Neural crest cell (in vitro differentiated cells): ENCODE data around the gene TEDC1. TPM values are rescaled to one million over a fixed set of nuclear protein-coding genes. Genes with fewer than 3 reads are reported as not detected.

Experiments used
- DNase-seq: peaks from one replicate; pipeline ENCODE4 v3.0.0; 2021; ENCODE audit warnings: low read depth, mixed read lengths, low spot score
- H3K27ac Mint-ChIP-seq: one replicate; pipeline ENCODE4 v1.8.0; 2021; ENCODE audit warnings: mild to moderate bottlenecking, mixed read lengths; ENCODE audit not compliant: unreplicated experiment
- H3K27me3 Mint-ChIP-seq: 2 replicates; pipeline ENCODE4 v1.8.0; 2021; ENCODE audit warnings: low read depth, mild to moderate bottlenecking, mixed read lengths
- H3K36me3 Mint-ChIP-seq: 2 replicates; pipeline ENCODE4 v1.8.0; 2021; ENCODE audit warnings: low read depth, mild to moderate bottlenecking, mixed read lengths
- H3K4me1 Mint-ChIP-seq: 2 replicates; pipeline ENCODE4 v1.8.0; 2021; ENCODE audit warnings: mixed read lengths
- H3K4me3 Mint-ChIP-seq: one replicate; pipeline ENCODE4 v1.8.0; 2021; ENCODE audit warnings: mild to moderate bottlenecking, mixed read lengths
- H3K9me3 Mint-ChIP-seq: 2 replicates; pipeline ENCODE4 v1.8.0; 2021; ENCODE audit warnings: mixed read lengths
- total RNA-seq: library from RNA; stranded (reverse); gene quantifications from 2 replicates; pipeline ENCODE4 v1.2.1, GENCODE V29; 2021
- TF ChIP-seq, protein P1 (sequence below): fragments of 200-600 bp; sonication (generic); conservative IDR thresholded peaks from 2 replicates; pipeline ENCODE4 v1.5.0; 2021; ENCODE audit warnings: antibody characterized with exemption, mild to moderate bottlenecking

TEDC1 gene
- total RNA-seq, 1 donor from 2014 or later = 44.9 TPM

DNA sequence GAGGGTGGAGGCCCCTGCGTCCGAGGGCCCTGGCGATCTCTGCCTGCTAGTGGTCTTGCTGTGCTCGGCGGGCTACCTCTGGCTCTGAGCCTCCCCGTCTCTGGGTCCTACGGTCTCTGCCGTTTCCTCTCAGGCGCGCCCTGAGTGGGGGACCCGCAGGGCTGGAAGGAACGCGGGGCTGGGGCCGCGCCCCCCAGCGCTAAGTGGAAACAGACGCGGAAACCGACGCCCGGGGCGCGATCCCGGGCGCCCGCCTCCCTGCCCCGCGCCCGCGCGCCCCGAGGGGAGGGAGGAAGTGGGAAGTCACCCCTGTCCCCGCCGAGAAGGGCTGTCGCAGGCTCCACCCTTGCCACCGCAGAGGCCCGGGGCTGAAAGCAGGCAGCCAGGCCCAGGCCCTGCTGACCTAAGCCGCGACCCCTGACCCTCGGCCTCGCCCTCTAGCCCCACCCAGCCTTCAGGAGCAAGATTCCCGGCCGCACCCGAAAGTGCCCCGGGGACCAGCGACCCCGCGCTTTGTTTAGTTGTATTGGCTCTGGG, 3.5 kb upstream of the TEDC1 start:
- no peak for DNase-seq
- Mint-ChIP-seq H3K4me1 (peaks cover 16% of the 10 kb centered on the region), H3K4me3 (peak overlapping the region; percentile 59), H3K36me3 (no peaks in the 10 kb centered on the region), H3K27ac (no peak overlapping the region), H3K9me3 (no peaks in the 10 kb centered on the region), H3K27me3 (peaks cover 50% of the 10 kb centered on the region)
- TF ChIP-seq, protein P1, sequence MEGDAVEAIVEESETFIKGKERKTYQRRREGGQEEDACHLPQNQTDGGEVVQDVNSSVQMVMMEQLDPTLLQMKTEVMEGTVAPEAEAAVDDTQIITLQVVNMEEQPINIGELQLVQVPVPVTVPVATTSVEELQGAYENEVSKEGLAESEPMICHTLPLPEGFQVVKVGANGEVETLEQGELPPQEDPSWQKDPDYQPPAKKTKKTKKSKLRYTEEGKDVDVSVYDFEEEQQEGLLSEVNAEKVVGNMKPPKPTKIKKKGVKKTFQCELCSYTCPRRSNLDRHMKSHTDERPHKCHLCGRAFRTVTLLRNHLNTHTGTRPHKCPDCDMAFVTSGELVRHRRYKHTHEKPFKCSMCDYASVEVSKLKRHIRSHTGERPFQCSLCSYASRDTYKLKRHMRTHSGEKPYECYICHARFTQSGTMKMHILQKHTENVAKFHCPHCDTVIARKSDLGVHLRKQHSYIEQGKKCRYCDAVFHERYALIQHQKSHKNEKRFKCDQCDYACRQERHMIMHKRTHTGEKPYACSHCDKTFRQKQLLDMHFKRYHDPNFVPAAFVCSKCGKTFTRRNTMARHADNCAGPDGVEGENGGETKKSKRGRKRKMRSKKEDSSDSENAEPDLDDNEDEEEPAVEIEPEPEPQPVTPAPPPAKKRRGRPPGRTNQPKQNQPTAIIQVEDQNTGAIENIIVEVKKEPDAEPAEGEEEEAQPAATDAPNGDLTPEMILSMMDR = no peak

DNA sequence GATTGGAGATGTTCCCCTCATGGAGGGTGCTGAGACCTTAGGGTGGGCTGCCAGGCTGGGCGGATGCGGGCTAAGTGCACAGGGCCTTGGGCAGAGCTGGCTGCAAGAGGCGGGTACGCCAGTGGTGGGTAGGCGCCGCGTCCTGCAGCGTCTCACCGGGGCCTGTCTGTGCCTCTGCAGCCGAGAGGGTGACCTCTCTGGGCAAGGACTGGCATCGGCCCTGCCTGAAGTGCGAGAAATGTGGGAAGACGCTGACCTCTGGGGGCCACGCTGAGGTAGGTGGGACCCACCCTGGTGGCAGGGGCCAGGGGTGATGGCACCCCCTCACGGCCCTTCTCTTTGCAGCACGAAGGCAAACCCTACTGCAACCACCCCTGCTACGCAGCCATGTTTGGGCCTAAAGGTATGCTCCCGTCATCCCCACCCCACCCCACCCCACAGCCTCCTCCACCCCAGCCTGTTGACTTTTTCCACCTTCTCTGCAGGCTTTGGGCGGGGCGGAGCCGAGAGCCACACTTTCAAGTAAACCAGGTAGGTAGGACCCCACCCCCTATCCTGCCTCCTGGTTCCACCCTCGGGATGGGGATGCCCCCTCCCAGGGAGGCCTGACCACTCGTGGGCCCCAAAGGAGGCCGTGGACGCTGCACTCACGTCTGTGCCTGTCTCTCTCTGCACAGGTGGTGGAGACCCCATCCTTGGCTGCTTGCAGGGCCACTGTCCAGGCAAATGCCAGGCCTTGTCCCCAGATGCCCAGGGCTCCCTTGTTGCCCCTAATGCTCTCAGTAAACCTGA, 2.9 kb upstream of the TEDC1 start:
- H3K27me3 Mint-ChIP-seq = peaks cover 50% of the 10 kb centered on the region
- peak overlapping the region; percentile 59 for H3K4me3 Mint-ChIP-seq
- H3K9me3 Mint-ChIP-seq = no peaks in the 10 kb centered on the region
- DNase-seq = no peak
- H3K36me3 Mint-ChIP-seq = no peaks in the 10 kb centered on the region
- no peak overlapping the region for H3K27ac Mint-ChIP-seq
- H3K4me1 Mint-ChIP-seq = peaks cover 16% of the 10 kb centered on the region
- TF ChIP-seq, protein P1 = no peak

DNA sequence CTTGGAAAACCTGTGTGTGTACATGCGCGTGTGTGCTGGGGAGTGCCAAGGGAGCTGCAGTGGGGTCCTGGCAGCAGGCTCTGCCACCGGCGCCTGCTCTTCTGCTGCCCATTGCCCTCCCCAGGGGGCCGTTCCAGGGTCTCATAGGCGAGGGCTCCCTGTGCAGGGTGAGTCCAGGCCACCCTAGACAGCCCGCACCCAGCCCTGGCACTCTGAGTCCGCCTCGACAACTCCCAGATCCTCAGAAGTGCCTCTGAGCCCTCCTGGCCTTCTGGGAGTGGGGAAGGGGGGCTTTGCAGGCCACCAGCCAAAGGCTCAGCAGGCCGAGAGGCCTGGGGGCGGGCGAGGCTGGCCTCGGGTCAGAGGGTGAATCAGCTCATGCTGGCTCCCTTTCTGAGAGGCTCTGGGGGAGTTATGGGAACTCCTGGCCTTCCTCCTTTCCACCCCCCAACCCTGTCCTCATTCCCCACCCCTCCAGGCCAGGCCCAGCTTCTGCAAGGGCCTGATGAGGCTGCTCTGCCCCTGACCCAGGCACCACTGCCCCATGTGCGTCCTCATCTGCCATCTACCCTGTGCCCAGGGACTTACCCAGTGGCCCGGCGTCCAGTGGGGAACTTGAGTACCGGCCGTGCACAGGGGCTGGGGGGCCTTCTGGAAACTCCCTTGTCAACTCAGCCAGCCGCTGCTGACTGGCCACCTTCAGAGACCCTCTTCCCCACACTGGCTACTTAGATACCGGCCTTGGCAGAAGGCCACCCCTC, 2.1 kb upstream of the TEDC1 start:
- peak overlapping the region; percentile 83 for H3K4me3 Mint-ChIP-seq
- DNase-seq = no peak
- no peaks in the 10 kb centered on the region for H3K36me3 Mint-ChIP-seq
- no peak overlapping the region for H3K27ac Mint-ChIP-seq
- TF ChIP-seq, protein P1 = no peak
- peaks cover 16% of the 10 kb centered on the region for H3K4me1 Mint-ChIP-seq
- H3K9me3 Mint-ChIP-seq = no peaks in the 10 kb centered on the region
- H3K27me3 Mint-ChIP-seq = peaks cover 50% of the 10 kb centered on the region

DNA sequence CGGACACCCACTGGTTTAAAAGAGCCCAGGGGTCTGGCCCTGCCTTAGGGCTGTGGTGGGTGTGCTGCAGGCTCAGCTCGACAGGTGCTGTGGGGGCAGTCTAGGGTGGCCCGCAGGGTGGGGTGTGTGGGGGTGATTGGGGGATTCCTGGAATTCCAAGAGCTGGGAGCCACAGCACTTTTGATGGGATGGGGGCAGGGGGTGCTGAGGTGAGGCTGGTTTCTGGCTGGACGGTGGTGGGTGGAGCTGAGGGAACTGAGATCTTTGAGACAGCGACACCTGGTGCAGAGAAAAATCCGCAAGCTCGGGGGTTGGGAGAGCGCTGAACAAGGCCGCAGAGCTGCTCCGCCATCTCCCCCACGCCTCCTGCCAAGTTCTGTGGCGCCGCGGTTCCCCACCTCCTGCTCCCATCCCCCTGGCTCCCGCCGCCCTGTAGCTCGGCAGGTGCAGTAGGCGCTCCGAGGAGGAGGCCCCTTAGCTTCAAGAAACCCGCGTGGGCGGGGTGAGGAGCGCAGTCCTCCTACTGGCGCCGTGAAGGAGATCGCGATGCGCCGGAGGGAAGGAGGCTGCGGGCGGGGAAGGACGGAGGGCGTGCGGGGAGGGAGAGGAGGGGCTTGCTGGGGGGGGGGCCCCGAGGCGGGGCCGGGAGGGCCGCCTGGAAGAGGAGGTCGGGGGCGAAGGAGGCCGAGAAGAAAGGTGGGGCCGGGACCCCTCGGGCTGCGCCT, 1.3 kb upstream of the TEDC1 start:
- peak; percentile 70 for DNase-seq
- no peaks in the 10 kb centered on the region for H3K36me3 Mint-ChIP-seq
- peaks cover 11% of the 10 kb centered on the region for H3K4me1 Mint-ChIP-seq
- TF ChIP-seq, protein P1 = peak; percentile 71
- H3K4me3 Mint-ChIP-seq = peak overlapping the region; percentile 83
- H3K9me3 Mint-ChIP-seq = no peaks in the 10 kb centered on the region
- peaks cover 43% of the 10 kb centered on the region for H3K27me3 Mint-ChIP-seq
- H3K27ac Mint-ChIP-seq = peak overlapping the region; percentile 78

DNA sequence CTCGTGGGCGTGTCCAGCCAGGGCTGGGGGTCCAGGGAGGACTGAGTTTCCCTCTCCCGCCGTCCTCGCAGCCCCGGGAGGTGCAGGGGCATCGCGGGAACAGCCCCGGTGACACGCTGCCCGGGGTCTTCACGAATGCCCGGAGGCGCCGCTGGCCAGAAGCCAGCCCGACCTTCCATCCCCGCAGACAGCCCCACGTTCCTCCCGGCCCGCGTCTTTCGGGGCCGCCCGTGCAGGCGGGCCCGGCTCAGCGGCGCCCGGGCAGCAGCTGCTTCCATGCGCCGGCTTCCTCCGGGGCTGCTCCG, 827 bp upstream of the TEDC1 start:
- H3K9me3 Mint-ChIP-seq = no peaks in the 10 kb centered on the region
- peak; percentile 37 for DNase-seq
- H3K4me3 Mint-ChIP-seq = no peak overlapping the region
- TF ChIP-seq, protein P1 = no peak
- H3K4me1 Mint-ChIP-seq = peaks cover 10% of the 10 kb centered on the region
- no peak overlapping the region for H3K27ac Mint-ChIP-seq
- no peaks in the 10 kb centered on the region for H3K36me3 Mint-ChIP-seq
- peaks cover 40% of the 10 kb centered on the region for H3K27me3 Mint-ChIP-seq
